ENCODE results near the gene ATG101.

DNA sequence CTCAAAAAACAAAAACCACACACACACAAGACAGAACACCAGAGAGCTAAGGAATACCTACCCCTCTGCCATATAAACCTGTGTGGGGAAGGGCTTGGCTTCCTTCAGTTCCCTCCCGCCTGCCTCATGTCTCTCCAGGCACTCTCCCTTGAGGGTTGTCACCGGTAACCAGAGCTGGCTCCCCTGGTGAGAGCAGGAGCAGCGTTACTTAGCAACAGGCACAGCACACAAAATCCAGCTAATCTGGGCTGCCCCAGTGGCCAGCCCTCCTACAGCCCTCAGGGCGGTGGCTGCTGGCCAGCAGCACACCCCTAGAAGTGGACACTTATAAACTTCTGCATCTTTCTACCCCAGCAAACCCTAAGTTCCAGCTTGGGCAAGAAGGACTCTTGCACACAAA, 40.1 kb upstream of the ATG101 start:
- TF ChIP-seq POLR2A (IDR thresholded peaks at IDR 0.05), result no peak
- TF ChIP-seq, protein P1, sequence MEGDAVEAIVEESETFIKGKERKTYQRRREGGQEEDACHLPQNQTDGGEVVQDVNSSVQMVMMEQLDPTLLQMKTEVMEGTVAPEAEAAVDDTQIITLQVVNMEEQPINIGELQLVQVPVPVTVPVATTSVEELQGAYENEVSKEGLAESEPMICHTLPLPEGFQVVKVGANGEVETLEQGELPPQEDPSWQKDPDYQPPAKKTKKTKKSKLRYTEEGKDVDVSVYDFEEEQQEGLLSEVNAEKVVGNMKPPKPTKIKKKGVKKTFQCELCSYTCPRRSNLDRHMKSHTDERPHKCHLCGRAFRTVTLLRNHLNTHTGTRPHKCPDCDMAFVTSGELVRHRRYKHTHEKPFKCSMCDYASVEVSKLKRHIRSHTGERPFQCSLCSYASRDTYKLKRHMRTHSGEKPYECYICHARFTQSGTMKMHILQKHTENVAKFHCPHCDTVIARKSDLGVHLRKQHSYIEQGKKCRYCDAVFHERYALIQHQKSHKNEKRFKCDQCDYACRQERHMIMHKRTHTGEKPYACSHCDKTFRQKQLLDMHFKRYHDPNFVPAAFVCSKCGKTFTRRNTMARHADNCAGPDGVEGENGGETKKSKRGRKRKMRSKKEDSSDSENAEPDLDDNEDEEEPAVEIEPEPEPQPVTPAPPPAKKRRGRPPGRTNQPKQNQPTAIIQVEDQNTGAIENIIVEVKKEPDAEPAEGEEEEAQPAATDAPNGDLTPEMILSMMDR (IDR thresholded peaks at IDR 0.05), result no peak
